Stimulated activated CD4-positive, alpha-beta T cell treated with anti-CD3 and anti-CD28 coated beads, Interleukin-4, amount 100 ng/mL, for 48 hours (primary cell): Measurements from ENCODE around the gene LIMS2.
A peak's percentile ranks its signal among the peaks of the same experiment; 100 is the strongest.

Source experiments
- DNase-seq, 2 donors: peaks; one replicate each; pipeline ENCODE4 v3.0.0-alpha.2; 2020; ENCODE audit warnings: low read depth in 2 of 2

The LIMS2 gene

DNA sequence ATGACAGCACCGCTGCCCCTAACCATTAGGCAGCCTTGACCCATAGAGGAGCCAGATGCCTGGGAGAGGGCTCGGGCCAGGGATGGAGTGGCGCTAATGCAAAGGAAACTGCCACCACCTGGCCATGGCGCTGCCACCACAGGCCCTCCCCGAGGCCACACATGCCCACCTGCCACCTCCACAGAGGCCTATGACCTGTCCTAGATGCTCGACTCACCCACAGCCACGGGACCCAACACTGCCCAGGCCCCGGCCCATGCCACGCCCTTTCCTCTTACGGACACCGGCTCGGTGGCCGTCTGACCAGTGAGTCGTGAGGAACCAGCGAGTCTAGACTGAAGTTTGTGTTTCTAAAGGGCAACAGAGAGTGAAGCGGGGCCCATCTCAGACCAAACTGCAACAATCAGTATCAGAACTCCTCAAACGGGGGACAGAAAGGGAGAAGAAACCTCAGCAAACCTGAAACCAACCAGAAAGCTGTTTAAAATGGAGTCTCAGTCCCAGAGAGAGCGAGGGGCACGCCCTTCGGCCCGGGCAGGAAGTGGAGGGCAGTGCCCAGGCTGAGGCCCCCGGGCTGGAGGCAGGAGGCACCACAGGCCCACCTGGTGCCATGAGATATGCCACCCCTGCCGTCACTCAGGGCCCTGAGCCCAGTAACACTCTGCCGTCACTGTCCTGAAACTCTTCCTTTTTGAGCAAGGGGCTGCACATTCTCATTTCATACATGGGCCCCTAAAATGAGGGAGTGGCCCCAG lies 28.7 kb downstream of the LIMS2 start:
- no peak for DNase-seq

GRCh38 chr2:127645395-127646291 lies 29.7 kb downstream of the LIMS2 start, which contains the start of gene GPR17:
Gene GPR17, plus strand, starts transcription at chr2:127646153. Its CDS starts 4,583 bp downstream, at chr2:127650736.
- DNase-seq: no peak

DNA sequence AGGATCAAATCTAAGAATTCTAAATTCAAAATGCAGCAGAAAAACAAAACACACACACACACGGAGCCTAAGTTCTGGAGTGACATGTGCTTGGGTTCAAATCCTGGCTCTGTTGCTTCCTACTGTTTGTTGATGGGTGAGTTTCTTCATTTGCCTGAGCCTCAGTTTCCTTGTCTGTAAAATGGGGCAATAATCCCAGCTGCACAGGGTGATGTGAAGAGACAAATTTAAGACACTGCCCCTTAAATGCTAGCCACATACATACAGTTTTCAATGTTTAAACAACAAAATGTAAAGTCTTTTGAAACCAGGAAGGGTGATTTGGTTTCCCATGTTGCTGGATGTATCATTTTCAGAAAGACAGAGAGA lies 30.3 kb downstream of the LIMS2 start:
- no peak for DNase-seq

DNA sequence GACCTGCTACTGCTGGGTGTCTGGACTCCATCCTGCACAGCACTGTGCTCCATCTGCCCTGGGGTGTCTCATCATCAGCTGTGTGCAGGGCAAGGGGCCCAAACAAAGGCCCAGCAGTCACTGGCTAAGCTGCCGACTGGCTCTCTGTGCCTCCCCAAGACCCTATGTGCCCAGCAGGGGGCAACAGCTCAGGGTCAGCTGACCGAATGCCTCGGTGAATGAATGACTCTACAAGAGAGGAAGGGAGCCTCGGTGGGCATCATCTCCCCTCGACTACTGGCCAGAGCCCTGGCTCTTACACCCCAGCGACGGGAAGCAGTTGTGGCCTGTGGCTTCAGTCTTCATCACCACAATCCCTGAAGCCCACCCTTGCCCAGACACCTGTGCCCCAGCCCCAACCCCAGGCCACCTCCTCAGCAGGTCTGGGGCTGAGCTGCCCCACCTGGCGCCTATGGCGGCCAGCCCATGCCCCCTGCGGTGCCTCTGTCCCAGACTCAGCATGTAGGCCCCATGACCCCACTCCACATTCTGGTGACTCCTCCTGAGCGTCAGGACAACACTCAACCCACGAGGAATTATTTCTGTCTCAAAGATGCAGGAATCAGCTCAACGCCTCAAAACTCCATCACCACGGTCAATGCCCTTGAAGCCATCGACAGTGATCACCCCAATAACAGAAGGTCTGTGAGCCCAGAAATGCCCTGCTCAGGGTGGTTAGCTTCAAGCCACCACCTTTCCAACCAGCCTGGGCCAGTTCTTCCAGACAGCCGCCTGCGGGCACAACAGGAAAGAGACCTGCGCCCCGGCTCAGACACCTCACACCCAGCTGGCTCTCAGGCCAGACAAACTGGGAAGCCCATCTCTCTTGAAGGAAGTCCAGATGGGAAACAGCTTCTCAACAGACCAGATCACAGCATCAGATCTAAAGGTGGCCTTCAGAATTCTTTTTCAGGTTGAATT lies 31.0 kb downstream of the LIMS2 start:
- no peak for DNase-seq

GRCh38 chr2:127643439-127644065 lies 31.8 kb downstream of the LIMS2 start:
- no peak for DNase-seq

GRCh38 chr2:127642706-127643438 lies 32.5 kb downstream of the LIMS2 start:
- no peak for DNase-seq

GRCh38 chr2:127641846-127642507 lies 33.4 kb downstream of the LIMS2 start:
- DNase-seq: peak in 1 of 2 donors; percentile 25

- no peak for DNase-seq
Observed at GRCh38 chr2:127641133-127641532, 34.2 kb downstream of the LIMS2 start.

DNA sequence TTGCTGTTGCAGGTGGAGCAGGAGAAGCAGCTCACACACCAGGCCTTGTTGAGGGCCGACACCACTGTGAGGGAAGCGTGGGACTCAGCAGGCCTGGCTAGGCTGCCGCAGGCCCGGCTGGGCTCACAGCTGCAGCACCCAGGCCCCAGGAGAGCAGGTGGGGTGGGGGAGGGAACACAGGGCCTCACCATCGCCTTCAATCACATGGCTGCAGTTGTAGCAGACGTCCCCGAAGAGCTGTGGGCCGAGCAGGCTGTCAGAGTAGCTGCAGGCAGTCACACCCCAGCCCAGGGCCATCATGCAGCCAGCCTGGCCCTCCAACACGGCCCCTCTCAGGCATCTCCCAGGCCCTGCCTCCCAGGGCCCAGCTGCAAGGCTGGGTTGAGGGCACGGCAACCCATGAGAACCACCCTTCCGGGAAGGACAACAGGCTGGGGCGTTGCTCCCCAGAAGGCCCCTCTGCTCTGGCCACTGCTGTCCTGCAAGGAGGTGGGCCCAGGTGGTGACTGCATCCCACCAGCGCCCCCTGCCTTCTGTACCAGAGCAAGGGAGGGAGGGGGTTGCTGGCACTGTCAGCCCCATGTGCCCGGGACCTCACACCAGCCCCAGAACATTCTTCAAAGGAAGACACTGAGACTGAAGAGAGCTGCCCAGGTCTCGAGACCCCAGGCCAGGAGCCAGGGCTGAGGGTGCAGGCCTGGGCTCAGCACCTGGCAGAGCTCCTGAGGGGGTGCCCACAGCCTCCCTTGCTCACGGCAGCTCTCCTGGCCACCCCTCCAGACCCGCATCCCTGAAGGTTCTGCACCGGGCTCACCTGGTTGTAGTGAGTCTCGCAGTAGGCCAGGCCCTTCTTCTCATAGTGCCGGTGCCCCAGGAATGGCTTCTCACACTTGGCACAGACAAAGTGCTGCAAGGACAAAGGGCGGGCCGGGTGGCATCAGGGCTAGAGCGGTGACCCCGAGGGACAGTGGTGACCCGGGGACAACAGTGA lies 35.0 kb downstream of the LIMS2 start:
- peak in 1 of 2 donors; percentile 19 for DNase-seq

DNA sequence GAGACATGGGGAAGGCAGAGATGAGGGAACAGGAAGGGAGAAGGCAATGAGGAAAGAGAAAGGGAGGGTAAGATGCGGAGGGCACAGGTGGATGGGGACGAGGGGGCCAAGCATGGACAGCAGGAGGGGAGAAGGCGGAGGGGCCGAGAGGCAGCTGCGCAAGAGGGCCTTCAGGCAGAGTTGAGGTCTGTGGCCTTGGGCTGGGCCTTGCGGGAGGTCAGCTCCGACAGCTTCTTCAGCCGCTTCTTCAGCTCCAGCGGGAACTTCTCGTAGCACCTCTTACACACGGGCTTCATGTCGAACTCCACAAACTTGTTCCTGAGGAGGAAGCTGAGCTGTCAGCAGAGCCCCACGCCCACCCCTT lies 36.2 kb downstream of the LIMS2 start:
- no peak for DNase-seq

GRCh38 chr2:127638361-127639110 lies 36.8 kb downstream of the LIMS2 start:
- DNase-seq: no peak

GRCh38 chr2:127637725-127638252 lies 37.5 kb downstream of the LIMS2 start:
- no peak for DNase-seq

DNA sequence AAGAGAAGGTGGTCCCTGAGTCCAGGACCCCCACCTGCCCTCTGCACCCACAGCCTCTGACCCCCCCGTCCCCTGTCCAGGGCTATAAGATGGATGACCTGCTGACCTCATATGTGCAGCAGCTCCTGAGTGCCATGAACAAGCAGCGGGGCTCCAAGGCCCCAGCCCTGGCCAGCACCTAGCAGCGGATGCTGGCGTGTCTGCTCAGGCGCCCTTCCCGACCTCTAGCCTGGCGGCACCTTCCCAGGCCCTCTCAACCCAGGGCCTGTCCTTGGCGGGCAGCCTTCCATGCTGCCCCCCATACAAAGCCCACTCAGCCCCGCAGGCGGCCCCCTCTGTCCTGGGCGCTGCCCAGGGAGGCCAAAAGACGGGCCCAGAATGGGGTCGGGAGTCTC lies 38.1 kb downstream of the LIMS2 start:
- no peak for DNase-seq

- no peak for DNase-seq
Observed at GRCh38 chr2:127636248-127637235, 38.8 kb downstream of the LIMS2 start.

- no peak for DNase-seq
Observed at GRCh38 chr2:127635380-127636237, 39.7 kb downstream of the LIMS2 start.
